HepG2 (cell line): ENCODE results near the gene DHX34. TPM values are rescaled to one million over a fixed set of nuclear protein-coding genes. Genes with fewer than 3 reads are reported as not detected.

Source experiments
- ATAC-seq: fragments of 200-7000 bp; cut with Tn5 transposase; 3 replicates; pipeline ENCODE4 v1.9.1; 2020; ENCODE audit warnings: mild to moderate bottlenecking, moderate library complexity
- BruUV-seq: library from RNA; stranded (reverse); fragments of 400-500 nt; replicated peaks from 2 replicates; lab custom pipeline; 2021; lab: Mats Ljungman, UMichigan
- CTCF ChIA-PET: fragments of 300-600 bp; formaldehyde crosslinking; extraction: SDS; loops from one replicate; lab custom pipeline; 2021; ENCODE audit warnings: low total read pairs, inconsistent platforms, low intra/inter-chr PET ratio; lab: Yijun Ruan, JAX
- POLR2A ChIA-PET: fragments of 350-600 bp; sonication (Branson Sonifier 250); formaldehyde crosslinking; loops from one replicate; lab custom pipeline; 2020; ENCODE audit warnings: antibody characterized with exemption, inconsistent platforms; lab: Yijun Ruan, JAX
- DNase-seq: peaks from one replicate; pipeline ENCODE4 v3.0.0-alpha.2; 2015; ENCODE audit warnings: low spot score
- FAIRE-seq: peaks from 3 replicates; lab custom pipeline; 2011; peaks lifted over from hg19 to GRCh38; lab: Jason Lieb, UNC
- H2AFZ ChIP-seq: one replicate; pipeline ENCODE4 v1.6.1; 2011; ENCODE audit warnings: low read length, inconsistent platforms
- H3K27ac ChIP-seq: fragments of 300-600 bp; 3 replicates; pipeline ENCODE4 v1.8.0; 2011; ENCODE audit warnings: mixed run types, mild to moderate bottlenecking, mixed read lengths, low read length, inconsistent platforms; ENCODE audit not compliant: insufficient read depth; ENCODE audit errors: extremely low read length
- H3K27me3 ChIP-seq, 2 experiments: fragments of 200-600 bp in 1 of 2; 2 replicates in 1 of 2; 3 replicates in 1 of 2; pipeline versions ENCODE4 v1.6.0 to v1.8.0; 2011; ENCODE audit warnings: low read length in 2 of 2, mild to moderate bottlenecking in 2 of 2, moderate library complexity in 2 of 2, inconsistent platforms in 1 of 2; ENCODE audit not compliant: insufficient read depth in 2 of 2, control insufficient read depth in 1 of 2
- H3K36me3 ChIP-seq, 2 experiments: fragments of 200-600 bp in 1 of 2; replicated peaks in 1 of 2; 2 replicates in 1 of 2; 3 replicates in 1 of 2; pipeline versions ENCODE4 v1.5.1 to v1.8.0; 2011; ENCODE audit warnings: low read length in 2 of 2, inconsistent platforms in 1 of 2; ENCODE audit not compliant: insufficient read depth in 2 of 2, control insufficient read depth in 1 of 2
- H3K4me1 ChIP-seq: 2 replicates; pipeline ENCODE4 v1.5.1; 2012; ENCODE audit warnings: low read length, inconsistent platforms; ENCODE audit not compliant: insufficient read depth
- H3K4me2 ChIP-seq: 2 replicates; pipeline ENCODE4 v1.6.0; 2011; ENCODE audit warnings: low read depth, low read length, inconsistent platforms
- H3K4me3 ChIP-seq, 3 experiments: fragments of 200-600 bp in 1 of 3; sonication (generic), shearing (Covaris generic) in 1 of 3; replicated peaks in 1 of 3; 2 replicates each; pipeline ENCODE4 v1.5.1; 2011 to 2016; ENCODE audit warnings: low read length in 3 of 3, inconsistent platforms in 2 of 3, low read depth in 2 of 3, mild to moderate bottlenecking in 2 of 3, control low read depth in 1 of 3, mixed read lengths in 1 of 3; ENCODE audit not compliant: insufficient read depth in 1 of 3
- H3K79me2 ChIP-seq: one replicate; pipeline ENCODE4 v1.6.1; 2011; ENCODE audit warnings: low read length, inconsistent platforms; ENCODE audit not compliant: insufficient read depth
- H3K9ac ChIP-seq: 2 replicates; pipeline ENCODE4 v1.6.0; 2011; ENCODE audit warnings: mild to moderate bottlenecking, low read depth, low read length, inconsistent platforms; ENCODE audit not compliant: insufficient read depth
- H3K9me3 ChIP-seq: 2 replicates; pipeline ENCODE4 v1.5.1; 2012; ENCODE audit warnings: mild to moderate bottlenecking, low read length
- H4K20me1 ChIP-seq: 2 replicates; pipeline ENCODE4 v1.6.0; 2011; ENCODE audit warnings: inconsistent platforms, mild to moderate bottlenecking, low read length, moderate library complexity; ENCODE audit not compliant: insufficient read depth
- BORCS8-MEF2B ChIP-seq: sonication (generic); formaldehyde crosslinking; IDR thresholded peaks from 2 replicates; pipeline ENCODE4 v1.8.0; 2022; ENCODE audit warnings: mild to moderate bottlenecking, missing genetic modification reagents
- GPN1 ChIP-seq: sonication (generic); formaldehyde crosslinking; IDR thresholded peaks from 2 replicates; pipeline ENCODE4 v1.5.1; 2020; ENCODE audit warnings: missing genetic modification reagents, borderline replicate concordance
- HOXA3 ChIP-seq: sonication (generic); formaldehyde crosslinking; IDR thresholded peaks from 2 replicates; pipeline ENCODE4 v1.5.0; 2020; ENCODE audit warnings: missing genetic modification reagents
- NFIB ChIP-seq: sonication (generic); formaldehyde crosslinking; IDR thresholded peaks from 2 replicates; pipeline ENCODE4 v1.9.0; 2021; ENCODE audit warnings: missing genetic modification reagents, mild to moderate bottlenecking, borderline replicate concordance
- NR3C1 ChIP-seq: sonication (generic); formaldehyde crosslinking; IDR thresholded peaks from 2 replicates; pipeline ENCODE4 v1.4.0; 2020; ENCODE audit warnings: missing genetic modification reagents
- U2AF2 ChIP-seq: fragments of 200-400 bp; formaldehyde crosslinking; IDR thresholded peaks from 2 replicates; pipeline ENCODE4 v1.6.1; 2017; ENCODE audit warnings: low read depth, mild to moderate bottlenecking, low read length
- ZC3H4 ChIP-seq: sonication (generic); formaldehyde crosslinking; IDR thresholded peaks from 2 replicates; pipeline ENCODE4 v1.4.0; 2020; ENCODE audit warnings: missing genetic modification reagents, borderline replicate concordance
- ZFY ChIP-seq: sonication (generic); formaldehyde crosslinking; IDR thresholded peaks from 2 replicates; pipeline ENCODE4 v1.4.0; 2020; ENCODE audit warnings: missing genetic modification reagents
- WGBS: methylation state at CpG from one replicate; pipeline ENCODE4 v1.1.6; 2017; ENCODE audit warnings: low lambda C conversion rate; 5-methylcytosine and 5-hydroxymethylcytosine counted together
- in situ Hi-C: cut with HindIII; loops from 2 replicates; pipeline ENCODE4 v1.10.0; 2017; ENCODE audit warnings: low pct_unique_long_range_greater_than_20kb; ENCODE audit not compliant: extremely low pct_ligation_motif_present
- intact Hi-C: fragments of 100-400 bp; cut with micrococcal nuclease; formaldehyde crosslinking; loops from one replicate; pipeline ENCODE4 v1.10.0; 2022; ENCODE audit not compliant: unreplicated experiment
- polyA plus RNA-seq, 8 experiments: library from polyadenylated mRNA; depleted of rRNA in 3 of 8; stranded (reverse) in 7 of 8; unstranded in 1 of 8; fragments of >200 nt; fragmentation: Illumina TruSeq in 4 of 8; extraction: Trizol in 4 of 8; gene quantifications; 2 replicates each; pipeline versions ENCODE4 v1.2.1 to v1.2.3, GENCODE V29; 2011 to 2016; ENCODE audit warnings: low read depth in 4 of 8, missing spikeins in 1 of 8, mixed read lengths in 1 of 8; ENCODE audit not compliant: insufficient read depth in 1 of 8
- total RNA-seq, 5 experiments: library from RNA; depleted of rRNA; stranded (reverse); fragments of >200 nt; fragmentation: Illumina TruSeq; extraction: Trizol; gene quantifications; 2 replicates each; pipeline ENCODE4 v1.2.3, GENCODE V29; 2016; ENCODE audit warnings: low read depth in 1 of 5

DHX34 gene
- total and polyA plus RNA-seq, 2 of the 13 experiments (the other 11 are each of a cell fraction or from before 2014, with no cell fraction given): 9.2 to 12.0 TPM

DNA sequence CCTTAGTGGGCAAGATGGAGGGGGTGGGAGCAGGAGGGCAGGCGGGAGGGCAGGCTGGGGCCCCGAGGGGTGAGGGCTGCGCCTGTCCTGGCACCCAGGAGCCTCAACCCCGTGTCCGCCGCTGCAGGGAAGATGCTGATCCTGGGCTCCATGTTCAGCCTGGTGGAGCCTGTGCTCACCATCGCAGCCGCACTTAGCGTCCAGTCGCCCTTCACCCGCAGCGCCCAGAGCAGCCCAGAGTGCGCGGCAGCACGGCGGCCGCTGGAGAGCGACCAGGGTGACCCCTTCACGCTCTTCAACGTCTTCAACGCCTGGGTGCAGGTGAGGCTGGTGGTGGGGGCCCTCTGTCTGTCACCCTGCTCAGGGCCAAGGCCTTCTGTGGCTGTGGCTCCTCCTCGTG is 23.5 kb downstream of the DHX34 start:
- no peak overlapping the region for H3K27ac ChIP-seq
- no peaks in the 10 kb centered on the region for H3K9me3 ChIP-seq
- H2AFZ ChIP-seq: no peak overlapping the region
- H3K36me3 ChIP-seq: peaks cover 44 to 68% of the 10 kb centered on the region in 2 experiments; a peak in 4 of 5 replicates
- ATAC-seq (no peak), DNase-seq (no peak), FAIRE-seq (no peak)
- intact Hi-C loops: no loop called here
- H3K4me1 ChIP-seq: no peaks in the 10 kb centered on the region
- CTCF ChIA-PET: no interaction called here
- no peaks in the 10 kb centered on the region for H3K27me3 ChIP-seq
- 0 out of 2 replicates have a peak, but pooled peaks cover 2% of the 10 kb centered on the region for H4K20me1 ChIP-seq
- H3K9ac ChIP-seq: no peak overlapping the region
- BruUV-seq: no TSS peak
- H3K79me2 ChIP-seq: no peaks in the 10 kb centered on the region
- in situ Hi-C loops: no loop called here
- POLR2A ChIA-PET: no interaction called here
- TF ChIP-seq BORCS8-MEF2B (CRISPR knock-in tag): no peak
- TF ChIP-seq GPN1 (CRISPR knock-in tag): no peak
- no peak for TF ChIP-seq HOXA3 (CRISPR knock-in tag)
- TF ChIP-seq NFIB (CRISPR knock-in tag): no peak
- no peak for TF ChIP-seq NR3C1 (CRISPR knock-in tag)
- TF ChIP-seq ZC3H4 (CRISPR knock-in tag): no peak
- no peak for TF ChIP-seq ZFY (CRISPR knock-in tag)
- no peak for TF ChIP-seq U2AF2
- H3K4me2 ChIP-seq: no peak overlapping the region
- WGBS: 93% methylated on average over 9 of the region's 22 CpGs
- H3K4me3 ChIP-seq: no peak overlapping the region
